Stimulated activated naive CD4-positive, alpha-beta T cell treated with Interleukin-2 at 50 U/mL for 16 hours (primary cell): ENCODE measurements around the gene AFAP1L2.

ENCODE experiments used
- DNase-seq: peaks from one replicate; lab custom pipeline; 2025; lab: John Stamatoyannopoulos, UW

The AFAP1L2 gene

GRCh38 chr10:114387784-114388183 is 16.5 kb downstream of the AFAP1L2 start:
- no peak for DNase-seq

- no peak for DNase-seq
Measured at GRCh38 chr10:114386452-114386851, 17.9 kb downstream of the AFAP1L2 start.

DNA sequence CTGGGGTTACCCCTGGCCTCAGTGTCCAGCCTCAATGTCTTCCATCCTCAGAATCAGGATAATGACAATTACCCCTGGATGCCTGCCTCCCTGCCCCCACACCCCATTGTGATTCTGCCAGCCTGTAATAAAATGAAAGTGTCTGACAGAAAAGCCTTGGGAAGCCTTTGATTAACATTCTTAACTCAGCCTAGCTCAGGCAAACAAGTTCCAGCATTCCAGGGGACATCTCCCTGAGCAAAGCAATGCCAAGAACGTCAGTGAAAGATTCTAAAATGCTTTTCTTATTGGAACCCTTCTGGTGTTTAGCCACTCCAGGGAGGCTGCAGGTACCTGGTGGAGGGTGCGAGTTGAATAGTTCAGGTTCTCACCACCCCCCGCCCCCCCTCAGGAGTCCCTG is 18.7 kb downstream of the AFAP1L2 start:
- DNase-seq, result no peak

- no peak for DNase-seq
Measured at GRCh38 chr10:114384601-114385000, 19.7 kb downstream of the AFAP1L2 start.

DNA sequence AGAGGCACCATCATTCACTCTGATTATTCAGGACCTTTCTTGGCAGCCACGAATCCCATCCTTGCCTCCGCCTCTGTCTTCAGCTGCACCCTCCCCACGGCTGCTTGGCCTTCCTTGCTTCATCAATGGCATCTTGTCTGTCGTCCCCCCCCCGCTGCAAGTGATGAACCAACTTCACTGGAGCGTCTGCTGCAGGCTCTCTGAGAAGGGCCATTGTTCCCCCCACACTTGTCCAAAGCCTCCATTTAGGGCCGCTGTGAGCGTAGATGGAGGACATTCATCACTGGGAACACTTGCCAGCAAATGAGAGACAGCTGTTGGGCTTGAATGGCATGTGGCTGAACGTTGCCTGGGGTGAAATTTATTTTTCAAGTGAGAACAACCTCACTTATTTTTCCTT is 20.1 kb downstream of the AFAP1L2 start:
- DNase-seq, result no peak

GRCh38 chr10:114380797-114381196 is 23.5 kb downstream of the AFAP1L2 start:
- no peak for DNase-seq

DNA sequence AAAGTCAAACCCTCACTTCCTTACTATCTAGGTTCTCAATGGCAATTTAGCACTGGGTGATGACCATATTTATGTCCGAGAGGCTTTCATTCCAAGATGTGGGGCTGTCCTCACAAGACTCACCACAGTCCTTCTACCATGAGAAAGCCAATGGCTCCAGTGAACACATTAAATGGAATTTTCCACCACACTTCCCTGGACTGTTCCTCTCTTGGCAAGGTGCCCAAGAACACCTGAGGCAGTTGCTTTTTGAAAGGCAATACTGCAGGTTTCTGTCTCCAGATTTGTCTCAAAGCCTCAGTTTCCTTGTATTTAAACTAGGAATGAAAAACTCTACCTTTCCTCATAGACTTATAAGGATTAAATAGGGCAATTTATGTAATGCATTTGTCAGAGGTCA is 24.2 kb downstream of the AFAP1L2 start:
- DNase-seq, result no peak

- no peak for DNase-seq
Measured at GRCh38 chr10:114379631-114380041, 24.7 kb downstream of the AFAP1L2 start.

GRCh38 chr10:114376523-114376922 is 27.8 kb downstream of the AFAP1L2 start:
- no peak for DNase-seq

DNA sequence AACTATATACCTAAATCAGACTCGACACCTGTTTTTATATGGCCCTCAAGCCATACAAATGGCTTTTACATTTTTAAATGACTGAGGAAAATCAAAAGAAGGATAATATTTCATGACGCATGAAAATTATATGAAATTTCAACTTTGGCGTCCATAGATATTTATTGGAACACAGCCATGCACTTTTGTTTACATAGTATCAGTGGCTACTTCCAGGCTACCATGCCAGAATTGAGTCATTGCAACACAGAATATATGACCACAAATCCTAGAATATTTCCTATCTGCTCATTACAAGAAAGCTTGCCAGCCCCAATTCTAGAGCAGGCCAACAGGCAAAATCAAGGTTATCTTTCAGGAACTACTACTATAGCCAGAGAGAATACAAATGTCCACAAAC is 29.3 kb downstream of the AFAP1L2 start:
- no peak for DNase-seq

DNA sequence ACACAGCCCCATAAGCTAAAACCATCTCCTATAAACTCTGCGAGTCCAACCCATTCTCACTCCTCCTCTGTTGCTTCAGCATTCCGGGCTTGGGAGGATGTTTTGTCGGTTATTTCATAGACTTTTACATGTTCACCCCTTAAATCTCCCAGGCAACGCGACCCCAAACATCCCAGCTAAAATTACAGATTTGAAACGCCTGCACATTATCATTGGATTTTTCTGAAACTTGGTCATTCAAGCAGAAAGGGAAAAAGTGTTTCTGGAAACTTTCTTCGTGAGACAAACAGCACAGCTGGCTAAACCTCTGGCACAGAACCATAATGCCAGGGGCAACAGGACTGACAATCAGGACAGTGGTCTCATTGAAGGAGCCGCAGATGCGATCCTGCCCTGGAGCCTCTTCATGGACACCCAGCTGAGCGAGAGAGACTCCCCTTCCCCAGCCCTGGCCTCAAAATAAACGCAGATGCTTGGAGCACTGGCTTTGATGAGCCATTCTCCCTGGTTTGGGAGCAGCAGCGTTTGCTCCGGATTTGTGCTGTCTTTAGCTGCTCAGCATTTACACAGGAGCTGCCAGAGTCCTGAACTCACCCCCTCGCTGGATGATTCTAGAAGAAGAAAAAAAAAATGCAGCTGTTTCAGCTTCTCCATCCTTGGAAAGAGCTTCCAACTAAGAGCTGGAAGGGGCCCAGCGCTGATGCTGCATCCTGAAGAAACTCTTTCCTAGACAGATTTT is 30.1 kb downstream of the AFAP1L2 start:
- no peak for DNase-seq

GRCh38 chr10:114373631-114374030 is 30.7 kb downstream of the AFAP1L2 start:
- DNase-seq, result no peak

- DNase-seq, result no peak
Measured at GRCh38 chr10:114372995-114373394, 31.3 kb downstream of the AFAP1L2 start.

DNA sequence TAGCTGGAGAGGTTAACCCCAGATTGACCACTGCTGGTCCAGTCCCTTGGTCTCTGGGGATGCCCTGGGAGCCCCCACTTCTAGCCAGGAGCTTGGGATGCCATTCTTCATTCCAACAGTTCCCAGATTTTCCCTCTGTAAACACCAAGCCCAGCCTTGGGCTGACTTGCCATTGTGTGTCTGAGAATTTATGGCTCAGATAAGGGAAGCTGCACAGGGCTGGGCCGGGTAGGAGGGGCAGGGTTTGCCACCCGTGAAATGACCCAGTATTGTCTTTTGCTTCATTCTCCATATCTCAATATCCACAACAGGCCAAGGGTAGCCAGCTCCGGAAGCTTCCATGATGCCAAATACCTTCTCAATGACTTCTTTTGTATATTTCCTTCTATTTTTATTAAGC is 32.1 kb downstream of the AFAP1L2 start:
- no peak for DNase-seq

DNA sequence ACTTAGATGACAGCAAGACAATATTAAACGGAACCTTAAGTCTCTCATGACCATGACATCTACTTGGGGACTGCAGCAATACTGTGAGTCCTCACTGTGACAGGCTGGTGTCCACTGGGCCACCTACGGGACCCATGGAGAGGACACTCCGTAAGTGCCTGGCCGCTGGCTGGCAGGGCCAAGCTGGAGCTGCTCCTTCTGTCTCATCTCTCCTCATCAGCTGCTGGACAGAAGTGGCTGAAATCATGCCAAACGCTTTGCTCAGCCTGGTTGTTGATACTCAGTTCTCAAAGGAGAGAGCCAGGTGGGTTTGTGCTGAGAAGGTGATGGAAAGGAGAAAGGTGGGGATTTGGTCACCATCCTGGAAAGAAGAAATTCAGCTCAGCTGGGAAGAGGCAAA is 33.3 kb downstream of the AFAP1L2 start:
- DNase-seq, result no peak

DNA sequence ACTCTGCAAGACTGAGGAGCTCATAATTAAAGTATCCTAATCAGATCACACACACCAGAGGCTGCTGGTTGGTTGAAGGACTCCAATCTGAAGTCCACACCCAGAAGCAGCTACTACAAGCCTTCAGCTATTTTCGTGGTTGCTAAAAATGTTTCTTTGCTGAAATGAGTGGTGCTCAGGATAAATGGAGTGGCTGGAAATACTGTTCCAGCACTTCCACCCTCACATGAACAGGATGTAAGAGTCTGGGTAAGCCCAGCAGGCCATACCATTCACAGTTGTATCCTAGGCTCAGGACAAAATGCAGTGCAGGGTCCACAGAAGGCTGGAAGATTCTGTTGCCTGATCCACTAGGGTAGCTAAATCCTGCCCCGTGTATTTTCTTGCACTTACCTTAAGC is 34.1 kb downstream of the AFAP1L2 start:
- no peak for DNase-seq

DNA sequence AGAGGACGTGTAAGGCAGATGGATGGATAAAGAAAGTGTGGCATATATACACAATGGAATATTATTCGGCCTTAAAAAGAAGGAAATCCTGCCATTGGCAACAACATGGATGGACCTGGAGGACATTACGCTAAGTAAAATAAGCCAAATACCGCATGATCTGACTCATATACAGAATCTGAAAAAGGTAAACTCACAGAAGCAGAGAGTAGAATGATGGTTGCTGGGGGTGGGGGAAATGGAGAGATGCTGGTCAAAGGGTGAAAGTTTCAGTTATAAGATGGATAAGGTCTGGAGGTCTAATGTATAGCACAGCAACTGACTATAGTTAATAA is 36.3 kb downstream of the AFAP1L2 start:
- DNase-seq, result no peak

GRCh38 chr10:114367351-114368056 is 36.8 kb downstream of the AFAP1L2 start:
- no peak for DNase-seq

DNA sequence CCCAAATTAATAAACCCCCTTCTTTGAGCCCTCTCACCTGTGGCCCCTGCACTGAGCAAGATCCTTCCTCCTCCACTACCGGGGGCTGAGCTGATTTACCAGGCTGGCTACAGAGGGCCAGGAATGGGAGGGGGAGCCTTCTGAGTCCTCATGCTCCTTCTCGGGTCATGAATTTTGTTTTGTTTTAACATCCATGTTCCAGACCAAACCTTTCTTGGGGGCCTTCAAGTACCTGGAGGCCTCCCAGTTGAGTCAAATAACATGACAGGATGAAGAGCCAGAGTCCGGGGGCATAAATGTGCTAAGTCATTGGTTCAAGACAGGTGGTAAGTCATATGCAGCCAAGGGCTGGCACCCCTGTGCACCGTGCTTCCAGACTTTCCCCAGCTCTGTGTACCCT is 39.6 kb downstream of the AFAP1L2 start:
- DNase-seq, result no peak

GRCh38 chr10:114363745-114364454 is 40.4 kb downstream of the AFAP1L2 start:
- no peak for DNase-seq

- DNase-seq, result no peak
Measured at GRCh38 chr10:114362826-114363355, 41.4 kb downstream of the AFAP1L2 start.

- DNase-seq, result no peak
Measured at GRCh38 chr10:114359953-114360345, 44.4 kb downstream of the AFAP1L2 start.
